HG02642 (cell line): ENCODE data around the gene TMEM82.

Source experiments
- ATAC-seq: cut with Tn5 transposase; IDR thresholded peaks from one replicate; pipeline ENCODE4 v1.9.1; 2021; ENCODE audit warnings: mild to moderate bottlenecking; ENCODE audit not compliant: unreplicated experiment, poor library complexity

The TMEM82 gene

DNA sequence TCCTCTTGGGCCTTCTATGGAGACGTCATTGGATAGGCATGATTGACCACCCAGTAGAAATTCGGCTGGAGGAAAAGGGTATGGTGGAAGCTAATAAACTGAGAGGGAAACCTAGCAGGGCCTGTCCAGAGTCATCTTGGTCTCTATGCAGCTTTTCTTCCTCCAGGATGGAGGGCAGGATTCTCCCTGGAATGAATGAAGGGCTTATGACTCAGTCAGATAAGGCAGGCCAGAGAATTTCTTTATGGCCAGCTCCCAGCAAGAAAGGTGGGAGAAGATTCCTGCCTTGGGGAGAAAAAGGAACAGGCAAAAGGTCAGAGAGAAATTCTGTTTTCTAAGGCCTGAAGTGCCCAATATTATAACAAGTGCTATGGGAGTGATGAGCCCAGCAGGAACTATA is 33.4 kb downstream of the TMEM82 start:
- ATAC-seq = no peak

DNA sequence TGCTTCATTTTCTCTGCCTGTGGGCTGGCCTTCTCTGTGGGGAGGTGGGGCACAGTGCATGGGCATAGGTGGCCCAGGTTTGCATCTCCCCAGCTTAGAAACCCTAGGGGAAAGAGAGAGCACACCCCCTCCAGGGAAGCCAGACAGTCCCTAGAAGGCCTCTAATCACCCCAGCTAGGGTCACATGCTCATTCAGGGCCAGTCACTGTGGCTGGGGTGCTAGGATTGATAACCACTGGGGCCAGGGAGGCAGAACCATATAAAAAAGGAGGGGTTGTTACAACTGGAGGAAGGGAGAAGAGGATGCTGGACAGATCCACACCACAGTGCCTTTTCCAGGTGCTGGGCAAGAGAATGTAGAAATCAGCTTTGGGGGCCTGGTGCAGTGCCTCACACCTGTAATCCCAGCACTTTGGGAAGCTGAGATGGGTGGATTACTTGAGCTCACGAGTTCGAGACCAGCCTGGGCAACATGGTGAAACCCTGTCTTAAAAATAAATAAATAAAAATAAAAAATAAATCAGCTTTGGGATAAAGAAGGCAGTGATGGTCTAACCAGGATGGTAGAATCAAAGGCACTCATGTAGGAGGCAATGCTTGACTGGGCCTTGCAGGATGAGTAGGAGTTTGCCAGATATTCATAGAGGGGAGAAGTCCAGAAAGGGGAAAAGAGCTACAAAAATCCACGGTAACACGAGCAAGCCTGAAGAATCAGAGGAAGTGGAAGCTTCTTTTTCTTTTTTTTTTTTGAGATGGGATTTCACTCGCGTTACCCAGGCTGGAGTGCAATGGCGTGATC is 35.8 kb downstream of the TMEM82 start:
- no peak for ATAC-seq

DNA sequence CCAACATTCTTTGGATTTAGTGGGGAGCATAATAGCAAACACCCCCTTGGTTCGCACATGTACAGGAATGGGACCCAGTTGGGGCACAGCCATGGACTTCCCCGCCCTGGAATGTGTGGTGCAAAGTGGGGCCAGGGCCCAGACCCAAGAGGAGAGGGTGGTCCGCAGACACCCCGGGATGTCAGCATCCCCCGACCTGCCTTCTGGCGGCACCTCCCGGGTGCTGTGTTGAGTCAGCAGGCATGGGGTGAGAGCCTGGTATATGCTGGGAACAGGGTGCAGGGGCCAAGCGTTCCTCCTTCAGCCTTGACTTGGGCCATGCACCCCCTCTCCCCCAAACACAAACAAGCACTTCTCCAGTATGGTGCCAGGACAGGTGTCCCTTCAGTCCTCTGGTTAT is 43.4 kb downstream of the TMEM82 start:
- ATAC-seq = no peak

DNA sequence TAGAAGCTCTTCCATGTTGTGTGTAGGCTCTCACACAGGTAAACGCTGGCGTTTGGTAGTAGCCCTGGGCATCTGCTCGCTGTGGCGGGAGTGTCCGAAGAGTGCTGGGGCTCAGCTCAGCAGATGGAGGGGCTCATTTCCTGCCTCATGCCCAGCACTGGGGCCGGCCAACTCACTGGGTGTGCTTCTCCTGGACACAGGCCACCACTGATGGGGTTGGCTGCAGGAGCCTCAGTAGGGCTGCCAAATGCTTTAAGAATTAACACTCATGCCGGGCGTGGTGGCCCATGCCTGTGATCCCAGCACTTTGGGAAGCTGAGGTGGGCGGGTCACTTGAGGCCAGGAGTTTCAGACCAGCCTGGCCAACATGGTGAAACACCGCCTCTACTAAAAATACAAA is 44.3 kb downstream of the TMEM82 start:
- no peak for ATAC-seq

DNA sequence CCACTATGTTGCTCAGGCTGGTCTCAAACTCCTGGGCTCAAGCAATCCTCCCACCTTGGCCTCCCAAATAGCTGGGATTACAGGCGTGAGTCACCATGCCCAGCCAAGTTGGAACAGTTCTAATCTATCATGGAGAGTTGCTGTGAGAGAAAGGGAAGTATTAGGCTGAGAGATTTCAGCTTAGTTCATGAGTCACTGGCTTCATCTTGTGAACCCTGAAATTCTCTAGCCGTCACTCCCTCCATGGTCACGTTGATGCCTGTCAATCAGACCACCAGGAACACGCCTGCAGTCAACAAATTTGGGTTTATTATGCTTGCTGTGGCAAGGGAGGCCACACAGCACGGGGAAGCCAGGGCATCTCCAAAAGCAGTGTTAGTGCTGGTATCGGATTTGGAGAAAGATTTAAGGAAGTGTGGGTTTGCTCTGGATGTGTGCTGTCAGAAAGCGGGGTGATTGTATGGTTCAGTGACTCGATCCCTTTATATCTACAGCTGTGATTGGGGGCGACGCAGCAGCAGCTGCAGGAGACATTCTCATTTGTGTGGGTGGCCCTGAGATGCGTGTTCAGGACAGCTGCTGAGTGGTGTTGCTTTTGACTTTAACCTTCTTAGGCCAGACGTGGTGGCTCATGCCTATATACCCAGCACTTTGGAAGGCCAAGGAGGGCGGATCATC is 46.5 kb downstream of the TMEM82 start:
- no peak for ATAC-seq

DNA sequence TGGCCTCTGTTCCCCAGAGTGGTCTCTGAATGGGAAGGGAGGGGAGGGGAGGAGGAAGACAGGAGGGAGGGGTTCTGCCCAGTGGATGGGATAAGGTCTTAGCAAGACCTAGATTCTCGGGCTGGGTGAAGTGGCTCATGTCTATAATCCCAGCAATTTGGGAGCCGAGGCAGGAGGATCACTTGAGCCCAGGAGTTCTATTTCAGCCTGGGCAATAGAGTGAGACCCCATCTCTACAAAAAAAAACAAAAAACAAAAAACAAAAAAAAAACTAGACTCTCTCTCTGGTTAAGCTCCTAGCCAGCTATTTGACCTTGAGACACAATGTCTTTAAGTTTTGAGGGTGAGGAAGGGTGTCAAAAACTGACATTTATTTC is 53.8 kb downstream of the TMEM82 start:
- ATAC-seq = no peak
